ENCODE data around the gene RAG1. TPM values are rescaled to one million over a fixed set of nuclear protein-coding genes. Genes with fewer than 3 reads are reported as not detected.

RAG1 gene
- total RNA-seq, 6 donors from 2014 or later: 0.44 to 2.1 (median 1.1) TPM

- WGBS, 2 donors: 65 to 82% methylated on average over 3 of the region's 3 CpGs
- DNase-seq (no peak), ATAC-seq (ENCODE audit: low FRiP score in 2 of 2) (no peak)
- TF ChIP-seq POLR2AphosphoS5 (IDR thresholded peaks at IDR 0.05) (no peak), CTCF (IDR thresholded peaks at IDR 0.05) (peak in 1 of 6 experiments; percentile 33)
- Histone ChIP-seq H3K27me3 (no peaks in the 10 kb centered on the region), H3K9me3 (no peaks in the 10 kb centered on the region), H3K36me3 (no peaks in the 10 kb centered on the region), H3K4me3 (no peak overlapping the region), H3K4me1 (peaks cover 0 to 4% (median 1%) of the 10 kb centered on the region in 4 donors), H3K27ac (no peak overlapping the region)
Measured at GRCh38 chr11:36622431-36623136, 54.8 kb downstream of the RAG1 start.

DNA sequence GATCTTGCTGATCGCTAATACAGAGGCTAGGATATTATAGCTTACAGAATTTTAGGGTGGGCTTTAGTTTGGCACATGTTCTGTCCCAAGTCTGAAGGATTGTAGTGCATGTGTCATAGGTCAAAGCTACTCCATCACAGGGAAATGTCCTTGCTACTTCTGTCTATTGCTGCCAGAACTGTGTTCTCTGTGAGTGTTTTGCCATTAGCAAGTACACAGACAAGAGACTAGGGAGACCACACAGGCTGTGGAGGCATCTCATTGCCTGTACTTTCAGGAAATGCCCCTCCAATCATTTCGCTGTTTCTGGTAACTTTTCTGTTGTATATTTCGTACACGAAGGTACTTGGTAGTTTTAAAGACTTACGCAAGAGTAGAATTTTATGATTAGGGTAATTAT is 55.7 kb downstream of the RAG1 start:
- no peak for DNase-seq
- H3K27me3 ChIP-seq: no peaks in the 10 kb centered on the region
- H3K27ac ChIP-seq: no peak overlapping the region
- TF ChIP-seq EP300 (IDR thresholded peaks at IDR 0.05) (no peak), POLR2AphosphoS5 (IDR thresholded peaks at IDR 0.05) (no peak), POLR2A (IDR thresholded peaks at IDR 0.05) (no peak), CTCF (IDR thresholded peaks at IDR 0.05) (no peak)
- no peaks in the 10 kb centered on the region for H3K9me3 ChIP-seq
- peaks cover 0 to 4% (median 1%) of the 10 kb centered on the region in 4 donors for H3K4me1 ChIP-seq
- WGBS, 2 donors: 65 to 91% methylated on average over 5 of the region's 5 CpGs
- no peak overlapping the region for H3K4me3 ChIP-seq
- H3K36me3 ChIP-seq: no peaks in the 10 kb centered on the region
- no peak for ATAC-seq (ENCODE audit: low FRiP score in 2 of 2)

DNA sequence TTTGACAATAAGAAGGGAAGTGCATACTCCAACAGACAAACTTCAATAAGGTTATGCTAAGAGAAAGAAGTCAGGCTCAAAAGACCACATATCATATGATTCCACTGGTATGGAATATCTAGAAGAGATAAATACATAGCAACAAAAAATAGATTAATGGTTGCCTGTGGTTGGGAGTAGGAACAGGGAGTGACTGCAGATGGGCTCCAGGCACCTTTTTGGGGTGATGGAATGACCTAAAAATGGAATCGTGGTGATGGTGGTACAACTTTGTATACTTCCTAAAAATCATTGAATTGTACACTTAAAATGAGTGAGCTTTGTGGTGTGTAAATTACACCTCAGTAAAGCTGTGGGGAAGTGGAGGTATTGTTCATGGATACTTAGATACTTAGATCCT is 59.2 kb downstream of the RAG1 start:
- no peaks in the 10 kb centered on the region for H3K4me1 ChIP-seq
- no peak for ATAC-seq (ENCODE audit: low FRiP score in 2 of 2)
- H3K36me3 ChIP-seq: no peaks in the 10 kb centered on the region
- no peak for DNase-seq
- H3K27ac ChIP-seq: no peak overlapping the region
- 88 to 93% methylated on average over 1 of the region's 1 CpG for WGBS, 2 donors
- H3K9me3 ChIP-seq: no peaks in the 10 kb centered on the region
- H3K4me3 ChIP-seq: no peak overlapping the region
- TF ChIP-seq POLR2AphosphoS5 (IDR thresholded peaks at IDR 0.05) (no peak), POLR2A (IDR thresholded peaks at IDR 0.05) (no peak), CTCF (IDR thresholded peaks at IDR 0.05) (no peak)
- H3K27me3 ChIP-seq: no peaks in the 10 kb centered on the region

- ATAC-seq (ENCODE audit: low FRiP score in 2 of 2) (no peak), DNase-seq (no peak)
- TF ChIP-seq POLR2AphosphoS5 (IDR thresholded peaks at IDR 0.05) (no peak), CTCF (IDR thresholded peaks at IDR 0.05) (no peak), POLR2A (IDR thresholded peaks at IDR 0.05) (no peak), EP300 (IDR thresholded peaks at IDR 0.05) (no peak)
- no peaks in the 10 kb centered on the region for H3K36me3 ChIP-seq
- no peak overlapping the region for H3K4me3 ChIP-seq
- H3K4me1 ChIP-seq: no peaks in the 10 kb centered on the region
- H3K27ac ChIP-seq: no peak overlapping the region
- H3K27me3 ChIP-seq: no peaks in the 10 kb centered on the region
- 81 to 88% methylated on average over 2 of the region's 2 CpGs for WGBS, 2 donors
- H3K9me3 ChIP-seq: no peaks in the 10 kb centered on the region
Measured at GRCh38 chr11:36627471-36627870, 59.7 kb downstream of the RAG1 start.

- Histone ChIP-seq H3K27me3 (no peaks in the 10 kb centered on the region), H3K36me3 (no peaks in the 10 kb centered on the region), H3K4me3 (no peak overlapping the region), H3K9me3 (no peaks in the 10 kb centered on the region), H3K27ac (no peak overlapping the region), H3K4me1 (no peaks in the 10 kb centered on the region)
- no peak for DNase-seq
- no peak for ATAC-seq (ENCODE audit: low FRiP score in 2 of 2)
- TF ChIP-seq EP300 (IDR thresholded peaks at IDR 0.05): no peak
- no peak for TF ChIP-seq POLR2AphosphoS5 (IDR thresholded peaks at IDR 0.05)
- no peak for TF ChIP-seq CTCF (IDR thresholded peaks at IDR 0.05)
- no peak for TF ChIP-seq POLR2A (IDR thresholded peaks at IDR 0.05)
- WGBS, 2 donors: 92 to 93% methylated on average over 5 of the region's 5 CpGs
Measured at GRCh38 chr11:36628141-36628540, 60.3 kb downstream of the RAG1 start.
